Activated gamma-delta T cell treated with Interleukin-2 at 50 U/mL for 16 hours (primary cell): ENCODE data around the gene WDR12.
"Not testable (repeated sequence)": the region's sequence is repeated elsewhere in the genome, so short reads cannot be mapped to it uniquely, and the experiment has no call there.

Experiments used
- DNase-seq: peaks from one replicate; pipeline ENCODE4 v3.0.0-alpha.2; 2020

The WDR12 gene

GRCh38 chr2:202911512-202912341 is at the start of gene WDR12, which contains the start of gene CARF:
Gene WDR12, minus strand, starts transcription at chr2:202911673. Its CDS starts 197 bp downstream, at chr2:202911476.
Gene CARF, plus strand, starts transcription at chr2:202912275. Its CDS starts 29,628 bp downstream, at chr2:202941903.
- DNase-seq: peak; percentile 87

- DNase-seq: no peak
These were observed 49.1 kb upstream of the WDR12 start for GRCh38 chr2:202960524-202960923.

GRCh38 chr2:202950592-202950991 is 39.1 kb upstream of the WDR12 start:
- DNase-seq: no peak

DNA sequence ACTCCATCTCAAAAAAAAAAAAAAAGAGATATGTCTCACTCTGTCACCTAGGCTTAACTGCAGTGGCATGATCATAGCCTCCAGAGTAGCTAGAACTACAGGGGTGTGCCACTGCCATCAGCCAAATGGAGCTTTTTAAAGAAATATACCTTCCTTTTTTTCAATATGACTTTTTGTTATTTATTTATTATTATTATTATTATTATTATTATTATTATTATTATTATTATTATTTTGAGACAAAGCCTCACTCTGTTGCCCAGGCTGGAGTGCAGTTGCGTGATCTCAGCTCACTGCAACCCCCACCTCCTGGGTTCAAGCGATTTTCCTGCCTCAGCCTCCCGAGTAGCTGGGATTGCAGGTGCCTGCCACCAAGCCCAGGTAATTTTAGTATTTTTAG is 37.9 kb upstream of the WDR12 start:
- not testable (repeated sequence) for DNase-seq

- DNase-seq: no peak
These were observed 34.0 kb upstream of the WDR12 start for GRCh38 chr2:202945497-202945896.

GRCh38 chr2:202944816-202945215 is 33.3 kb upstream of the WDR12 start:
- DNase-seq: no peak

- no peak for DNase-seq
These were observed 32.9 kb upstream of the WDR12 start for GRCh38 chr2:202944408-202944807.

GRCh38 chr2:202941771-202942170 is 30.3 kb upstream of the WDR12 start:
- no peak for DNase-seq

- DNase-seq: no peak
These were observed 27.5 kb upstream of the WDR12 start for GRCh38 chr2:202938960-202939359.

GRCh38 chr2:202934456-202934855 is 23.0 kb upstream of the WDR12 start:
- DNase-seq: no peak

DNA sequence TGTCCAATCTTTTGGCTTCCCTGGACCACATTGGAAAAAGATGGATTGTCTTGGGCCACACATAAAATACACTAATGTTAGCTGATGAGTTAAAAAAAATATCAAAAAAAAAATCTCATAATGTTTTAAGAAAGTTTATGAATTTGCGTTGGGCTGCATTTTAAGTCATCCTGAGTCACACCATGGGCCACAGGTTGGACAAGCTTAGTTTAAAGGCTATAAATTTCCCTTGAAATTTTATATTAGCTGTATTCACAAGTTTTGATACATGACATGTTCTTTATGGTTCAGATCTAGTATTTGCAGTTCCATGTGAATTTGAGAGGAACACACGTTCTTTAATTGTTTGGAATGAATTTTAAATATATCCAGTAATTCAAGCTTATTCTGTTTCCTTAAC is 22.5 kb upstream of the WDR12 start:
- no peak for DNase-seq

GRCh38 chr2:202933139-202933510 is 21.7 kb upstream of the WDR12 start:
- no peak for DNase-seq

GRCh38 chr2:202932425-202933138 is 21.1 kb upstream of the WDR12 start:
- no peak for DNase-seq

GRCh38 chr2:202918860-202919259 is 7.4 kb upstream of the WDR12 start:
- DNase-seq: no peak

- DNase-seq: peak; percentile 5
These were observed 1.1 kb upstream of the WDR12 start for GRCh38 chr2:202912342-202913201.

DNA sequence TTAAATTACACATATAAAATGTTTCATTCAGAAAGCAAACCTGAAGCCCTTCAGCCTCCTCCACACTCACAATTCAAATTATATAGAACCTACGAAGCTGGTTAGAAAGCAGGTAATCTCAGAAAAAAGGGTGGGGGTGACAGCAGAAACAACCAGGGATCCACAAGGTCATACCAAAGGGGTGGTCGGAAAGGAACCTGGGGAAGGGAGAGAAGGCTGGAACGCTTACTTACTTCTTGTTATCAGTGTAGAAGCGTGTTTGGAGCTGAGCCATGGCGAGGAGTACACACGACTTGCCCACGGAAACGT is 316 bp downstream of the WDR12 start:
- no peak for DNase-seq

DNA sequence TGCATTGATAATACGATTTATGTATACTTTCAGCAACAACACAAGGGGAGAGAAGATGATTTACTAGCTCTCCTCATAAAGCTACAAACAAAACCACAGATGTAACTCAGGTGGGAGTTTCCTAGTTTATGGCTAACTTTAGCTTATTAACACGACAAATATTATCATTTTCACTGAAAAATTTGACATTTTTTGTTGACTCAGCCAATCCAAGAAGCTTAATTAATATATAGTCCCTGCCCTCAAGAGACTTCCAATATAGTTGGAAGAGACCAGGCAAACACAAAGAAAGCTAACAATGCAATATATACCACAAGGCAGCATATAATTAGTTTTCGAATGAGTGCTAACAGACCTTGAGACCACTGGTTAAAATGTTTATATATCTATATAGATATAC is 775 bp downstream of the WDR12 start:
- no peak for DNase-seq

DNA sequence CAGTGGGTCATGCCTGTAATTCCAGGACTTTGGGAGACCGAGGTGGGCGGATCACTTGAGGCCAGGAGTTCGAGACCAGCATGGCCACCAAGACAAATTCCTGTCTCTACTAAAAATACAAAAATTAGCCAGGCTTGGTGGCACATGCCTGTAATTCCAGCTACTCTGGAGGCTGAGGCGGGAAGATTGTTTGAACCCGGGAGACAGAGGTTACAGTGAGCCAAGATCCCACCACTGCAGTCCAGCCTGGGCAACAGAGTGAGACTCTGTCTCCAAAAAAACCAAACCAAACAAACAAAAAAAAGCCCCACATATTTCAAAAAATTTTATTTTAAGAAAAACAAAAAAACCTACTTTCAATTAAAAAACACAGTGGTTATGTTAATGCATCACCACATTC is 1.2 kb downstream of the WDR12 start:
- DNase-seq: not testable (repeated sequence)

- no peak for DNase-seq
These were observed 1.9 kb downstream of the WDR12 start for GRCh38 chr2:202909394-202910192.

DNA sequence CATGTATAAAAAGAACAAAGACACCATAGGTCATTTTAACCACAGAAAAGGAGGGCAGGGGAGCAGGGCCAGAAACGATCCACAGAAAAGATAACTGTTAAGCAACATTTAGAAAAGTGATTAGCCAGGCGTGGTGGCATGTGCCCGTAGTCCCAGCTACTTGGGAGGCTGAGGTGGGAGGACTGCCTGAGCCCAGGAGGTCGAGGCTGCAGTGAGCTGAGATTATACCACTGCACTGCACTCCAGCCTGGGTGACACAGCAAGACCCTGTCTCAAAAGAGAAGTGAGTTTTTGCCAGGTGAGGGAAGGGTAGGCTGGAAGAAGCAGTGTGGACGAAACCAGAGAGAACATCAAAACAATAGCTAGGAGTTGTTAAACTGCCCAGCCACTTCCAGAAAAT is 3.3 kb downstream of the WDR12 start:
- DNase-seq: no peak

GRCh38 chr2:202905507-202905906 is 6.0 kb downstream of the WDR12 start:
- DNase-seq: not testable (repeated sequence)

- no peak for DNase-seq
These were observed 26.3 kb downstream of the WDR12 start for GRCh38 chr2:202885190-202885589.
